A673 (cell line): Measurements from ENCODE around the gene MAMDC2. TPM values are rescaled to one million over a fixed set of nuclear protein-coding genes. Genes with fewer than 3 reads are reported as not detected.

Source experiments
- BruUV-seq: library from RNA; stranded (reverse); fragments of 400-500 nt; replicated peaks from 2 replicates; lab custom pipeline; 2021; lab: Mats Ljungman, UMichigan
- CTCF ChIA-PET: fragments of 300-600 bp; sonication (Branson Sonifier 250); formaldehyde crosslinking; loops from one replicate; lab custom pipeline; 2022; ENCODE audit warnings: antibody characterized with exemption; lab: Charles Lee
- POLR2A ChIA-PET: fragments of 300-600 bp; sonication (Branson Sonifier 250); formaldehyde crosslinking; loops from one replicate; lab custom pipeline; 2022; ENCODE audit warnings: antibody characterized with exemption; ENCODE audit not compliant: low non-redundant PET; lab: Charles Lee
- DNase-seq: peaks from one replicate; pipeline ENCODE4 v3.0.0-alpha.2; 2015; ENCODE audit warnings: low spot score
- H3K27ac ChIP-seq: fragments of 200-600 bp; sonication (generic); 2 replicates; pipeline ENCODE4 v1.5.1; 2016; ENCODE audit warnings: mixed run types, low read depth, mild to moderate bottlenecking, mixed read lengths, antibody characterized with exemption, low read length; ENCODE audit not compliant: poor library complexity, severe bottlenecking
- H3K27me3 ChIP-seq: fragments of 200-600 bp; sonication (generic); replicated peaks from 2 replicates; pipeline ENCODE4 v1.6.1; 2017; ENCODE audit warnings: mixed run types, low read depth, mild to moderate bottlenecking, mixed read lengths, antibody characterized with exemption, low read length; ENCODE audit not compliant: insufficient read depth, poor library complexity
- H3K36me3 ChIP-seq: fragments of 200-600 bp; sonication (generic); 2 replicates; pipeline ENCODE4 v1.6.1; 2016; ENCODE audit warnings: mixed run types, mild to moderate bottlenecking, mixed read lengths, antibody characterized with exemption, low read length; ENCODE audit not compliant: insufficient read depth, poor library complexity, severe bottlenecking
- H3K4me1 ChIP-seq: fragments of 200-600 bp; sonication (generic); 2 replicates; pipeline ENCODE4 v1.6.1; 2017; ENCODE audit warnings: mixed run types, mild to moderate bottlenecking, mixed read lengths, antibody characterized with exemption, low read length; ENCODE audit not compliant: insufficient read depth, poor library complexity, severe bottlenecking
- H3K4me3 ChIP-seq: fragments of 200-600 bp; sonication (generic); 2 replicates; pipeline ENCODE4 v1.5.1; 2016; ENCODE audit warnings: low read depth, mixed run types, mild to moderate bottlenecking, mixed read lengths, low read length; ENCODE audit not compliant: poor library complexity, severe bottlenecking
- H3K9me3 ChIP-seq: fragments of 200-600 bp; sonication (generic); 2 replicates; pipeline ENCODE4 v1.6.1; 2016; ENCODE audit warnings: mixed run types, low read depth, mild to moderate bottlenecking, mixed read lengths, antibody characterized with exemption, low read length; ENCODE audit not compliant: poor library complexity, severe bottlenecking
- CTCF ChIP-seq: fragments of 300-800, 200-600 bp; sonication (generic); conservative IDR thresholded peaks from 2 replicates; pipeline ENCODE4 v1.5.1; 2017; ENCODE audit warnings: low read depth, mild to moderate bottlenecking, antibody characterized with exemption, low read length, moderate library complexity, mixed read lengths
- EZH2 ChIP-seq: fragments of 200-600 bp; sonication (generic); IDR thresholded peaks from 2 replicates; pipeline ENCODE4 v1.6.1; 2017; ENCODE audit warnings: borderline replicate concordance, low read depth, mild to moderate bottlenecking, mixed read lengths, antibody characterized with exemption, low read length; ENCODE audit not compliant: poor library complexity, severe bottlenecking
- intact Hi-C: fragments of 100-400 bp; cut with micrococcal nuclease; formaldehyde crosslinking; loops from one replicate; pipeline ENCODE4 v1.10.0; 2022; ENCODE audit not compliant: unreplicated experiment
- total RNA-seq: library from RNA; stranded (reverse); gene quantifications from 2 replicates; pipeline ENCODE4 v1.2.3, GENCODE V29; 2021

The MAMDC2 gene
- total RNA-seq, 1 experiment from 2014 or later = not detected

DNA sequence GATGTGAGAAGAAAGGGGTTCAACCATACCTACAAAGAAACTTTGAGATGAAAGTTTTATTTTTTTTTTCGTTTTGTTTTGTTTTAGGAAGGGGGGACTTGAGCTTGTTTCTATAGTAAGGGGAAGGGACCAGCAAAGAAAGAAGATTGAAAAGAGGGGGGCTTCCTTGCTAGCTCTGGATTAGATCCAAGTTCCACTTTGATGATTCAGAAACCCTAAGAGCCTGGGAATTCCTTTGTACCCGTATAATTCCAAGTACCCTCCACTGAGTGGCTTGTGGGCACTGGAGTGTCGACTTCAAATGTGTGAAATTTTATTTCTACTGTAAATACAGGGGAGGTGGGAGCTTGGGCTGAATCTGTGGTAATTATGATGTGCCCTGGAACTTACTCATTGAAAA is 10.9 kb downstream of the MAMDC2 start:
- BruUV-seq = no TSS peak
- no peak for DNase-seq
- intact Hi-C loops = no loop called here
- no peak overlapping the region for H3K4me3 ChIP-seq
- peaks cover 37% of the 10 kb centered on the region for H3K27me3 ChIP-seq
- H3K36me3 ChIP-seq = no peaks in the 10 kb centered on the region
- no peak for TF ChIP-seq CTCF
- no peak for TF ChIP-seq EZH2
- ChIA-PET POLR2A (no interaction called here), CTCF (no interaction called here)
- H3K9me3 ChIP-seq = no peaks in the 10 kb centered on the region
- no peaks in the 10 kb centered on the region for H3K4me1 ChIP-seq
- H3K27ac ChIP-seq = no peak overlapping the region

DNA sequence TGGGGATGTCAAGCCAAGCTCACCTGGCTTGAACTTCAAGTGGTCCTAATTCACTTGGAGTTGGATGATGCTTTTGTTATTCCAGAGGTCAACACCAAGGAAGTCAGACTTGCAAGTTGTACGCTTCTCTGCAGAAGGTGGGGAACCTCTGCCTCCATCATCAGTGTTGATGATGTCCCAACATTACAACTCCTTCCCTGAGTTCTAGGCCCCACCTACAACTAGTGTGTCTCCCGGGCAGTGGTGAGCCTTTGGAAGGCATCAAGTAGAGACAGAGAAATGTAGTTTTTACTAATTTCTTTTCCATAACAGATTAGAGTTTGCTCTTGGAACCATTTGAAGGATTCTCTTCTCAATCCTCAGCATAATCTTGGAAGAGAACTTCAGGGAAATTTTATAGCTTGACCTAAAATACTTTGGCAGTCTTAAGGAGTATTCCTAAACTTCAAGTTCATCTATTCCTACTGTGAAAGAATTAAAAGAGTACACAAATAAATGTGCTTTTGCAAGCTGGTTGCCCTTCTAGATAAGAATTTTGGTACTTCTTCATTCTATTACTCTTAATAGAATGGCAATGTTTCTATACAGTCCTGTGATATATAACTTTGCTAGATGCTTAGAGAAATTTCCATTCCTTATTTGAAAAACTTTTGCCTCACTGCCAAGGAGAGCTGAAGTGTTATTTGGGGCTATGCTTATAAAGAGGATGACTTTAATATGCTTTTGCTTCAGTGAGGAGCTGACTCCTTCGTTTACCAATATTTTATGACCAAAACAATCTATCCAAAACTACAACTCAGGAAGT is 12.0 kb downstream of the MAMDC2 start:
- Histone ChIP-seq H3K9me3 (no peaks in the 10 kb centered on the region), H3K27me3 (peaks cover 33% of the 10 kb centered on the region), H3K4me3 (no peak overlapping the region), H3K27ac (no peak overlapping the region), H3K4me1 (no peaks in the 10 kb centered on the region), H3K36me3 (no peaks in the 10 kb centered on the region)
- BruUV-seq = no TSS peak
- intact Hi-C loops = no loop called here
- ChIA-PET CTCF (no interaction called here), POLR2A (no interaction called here)
- DNase-seq = no peak
- TF ChIP-seq CTCF = no peak
- no peak for TF ChIP-seq EZH2

- no peak for DNase-seq
- no peak overlapping the region for H3K27ac ChIP-seq
- ChIA-PET POLR2A (interaction anchor here (0.6 kb wide), 1 partner anchor 566 kb away, joined by 3 read pairs; no protein-coding TSS in a partner anchor), CTCF (no interaction called here)
- no peak overlapping the region for H3K4me3 ChIP-seq
- TF ChIP-seq CTCF (no peak), EZH2 (no peak)
- no peaks in the 10 kb centered on the region for H3K36me3 ChIP-seq
- no peaks in the 10 kb centered on the region for H3K4me1 ChIP-seq
- intact Hi-C loops = no loop called here
- BruUV-seq = no TSS peak
- H3K27me3 ChIP-seq = peaks cover 30% of the 10 kb centered on the region
- H3K9me3 ChIP-seq = no peaks in the 10 kb centered on the region
These were observed 12.7 kb downstream of the MAMDC2 start for GRCh38 chr9:70056211-70056944.
